Lung (tissue), 12 donors: Measurements from ENCODE around the gene PKM. TPM values are rescaled to one million over a fixed set of nuclear protein-coding genes. Genes with fewer than 3 reads are reported as not detected.

Source experiments
- ATAC-seq: fragments of 200-7000 bp; cut with Tn5 transposase; one replicate; pipeline ENCODE4 v1.9.1; 2020; ENCODE audit warnings: moderate number of reproducible peaks; ENCODE audit not compliant: insufficient read depth, low FRiP score
- DNase-seq, 3 donors: peaks; one replicate each; pipeline ENCODE4 v3.0.0-alpha.2; 2013 to 2017
- H3K27ac ChIP-seq, 2 donors: one replicate each; pipeline ENCODE4 v1.5.1; 2013; ENCODE audit warnings: mild to moderate bottlenecking in 2 of 2, moderate library complexity in 2 of 2, control low read depth in 1 of 2, inconsistent platforms in 1 of 2, low read depth in 1 of 2, low read length in 1 of 2
- H3K27me3 ChIP-seq, 3 donors: one replicate each; pipeline ENCODE4 v1.5.1; 2013; ENCODE audit warnings: low read length in 2 of 3; ENCODE audit not compliant: control insufficient read depth in 3 of 3, insufficient read depth in 3 of 3
- H3K36me3 ChIP-seq, 4 donors: one replicate each; pipeline ENCODE4 v1.5.1; 2013; ENCODE audit warnings: low read length in 4 of 4, mild to moderate bottlenecking in 1 of 4, moderate library complexity in 1 of 4; ENCODE audit not compliant: control insufficient read depth in 4 of 4, insufficient read depth in 4 of 4
- H3K4me1 ChIP-seq, 5 donors: one replicate each; pipeline ENCODE4 v1.5.1; 2013; ENCODE audit warnings: low read length in 5 of 5, mild to moderate bottlenecking in 2 of 5, moderate library complexity in 1 of 5; ENCODE audit not compliant: control insufficient read depth in 5 of 5, insufficient read depth in 5 of 5
- H3K4me3 ChIP-seq: one replicate; pipeline ENCODE4 v1.5.1; 2013; ENCODE audit warnings: mild to moderate bottlenecking, control low read depth, moderate library complexity
- H3K9ac ChIP-seq, 2 donors: one replicate each; pipeline ENCODE4 v1.5.1; 2013; ENCODE audit warnings: low read length in 2 of 2, control low read depth in 1 of 2; ENCODE audit not compliant: insufficient read depth in 1 of 2
- H3K9me3 ChIP-seq, 4 donors: one replicate each; pipeline ENCODE4 v1.5.1; 2013; ENCODE audit warnings: low read length in 3 of 4, mild to moderate bottlenecking in 1 of 4, moderate library complexity in 1 of 4; ENCODE audit not compliant: control insufficient read depth in 4 of 4, insufficient read depth in 3 of 4
- CTCF ChIP-seq: IDR thresholded peaks from 2 replicates; pipeline ENCODE4 v1.5.1; 2012; ENCODE audit warnings: mild to moderate bottlenecking; ENCODE audit errors: control extremely low read depth, extremely low read depth
- WGBS, 2 donors: extraction: QIAGEN DNeasy Blood & Tissue Kit; methylation state at CpG; one replicate each; pipeline ENCODE4 v1.1.7; 2013; 5-methylcytosine and 5-hydroxymethylcytosine counted together
- polyA plus RNA-seq, 2 donors: library from polyadenylated mRNA; stranded (reverse); fragments of 200-250 nt; gene quantifications; one replicate each; pipeline ENCODE4 v1.2.1, GENCODE V29; 2013
- total RNA-seq, 2 donors: library from RNA; depleted of rRNA in 1 of 2; stranded (reverse); fragments of >200 nt in 1 of 2; gene quantifications; one replicate each; pipeline ENCODE4 v1.2.1, GENCODE V29; 2014 to 2021
- donor health status: control.
- donor health status: control.
- donor health status: Bipolar disorder and iron deficiency.
- donor health status: healthy.
- donor health status: DM: yes; HTN: yes; CAD: no.

The PKM gene
- total and polyA plus RNA-seq, 4 donors = 235 to 867 (median 504) TPM

GRCh38 chr15:72168131-72168807 is 62.7 kb downstream of the PKM start:
- Histone ChIP-seq H3K9me3 (no peaks in the 10 kb centered on the region), H3K36me3 (no peaks in the 10 kb centered on the region), H3K4me1 (peaks cover 0 to 36% (median 8%) of the 10 kb centered on the region in 5 donors), H3K27ac (peak overlapping the region in 1 of 2 donors; percentile 70), H3K27me3 (no peaks in the 10 kb centered on the region), H3K4me3 (no peak overlapping the region), H3K9ac (peak overlapping the region in 1 of 2 donors; percentile 51)
- TF ChIP-seq CTCF = no peak
- ATAC-seq = no peak
- DNase-seq = peak; percentile 95 to 98 (median 97)
- WGBS, 2 donors = 11 to 21% methylated on average over 7 of the region's 7 CpGs

- no peak overlapping the region for H3K27ac ChIP-seq
- H3K27me3 ChIP-seq = no peaks in the 10 kb centered on the region
- ATAC-seq (no peak), DNase-seq (no peak)
- 68 to 82% methylated on average over 6 of the region's 6 CpGs for WGBS, 2 donors
- H3K9ac ChIP-seq = peak overlapping the region in 1 of 2 donors; percentile 51
- H3K9me3 ChIP-seq = no peaks in the 10 kb centered on the region
- no peaks in the 10 kb centered on the region for H3K36me3 ChIP-seq
- TF ChIP-seq CTCF = no peak
- peaks cover 0 to 40% (median 8%) of the 10 kb centered on the region in 5 donors for H3K4me1 ChIP-seq
- H3K4me3 ChIP-seq = no peak overlapping the region
These were observed 63.5 kb downstream of the PKM start for GRCh38 chr15:72167445-72167844.

GRCh38 chr15:72166716-72167417 is 64.1 kb downstream of the PKM start:
- WGBS, 2 donors = 91 to 93% methylated on average over 5 of the region's 5 CpGs
- no peaks in the 10 kb centered on the region for H3K36me3 ChIP-seq
- H3K9me3 ChIP-seq = no peaks in the 10 kb centered on the region
- no peak overlapping the region for H3K4me3 ChIP-seq
- H3K27me3 ChIP-seq = no peaks in the 10 kb centered on the region
- no peak for DNase-seq
- no peak for TF ChIP-seq CTCF
- H3K27ac ChIP-seq = no peak overlapping the region
- H3K9ac ChIP-seq = no peak overlapping the region
- ATAC-seq = no peak
- peaks cover 0 to 46% (median 8%) of the 10 kb centered on the region in 5 donors for H3K4me1 ChIP-seq
